Type B pancreatic cell (in vitro differentiated cells): ENCODE measurements around the gene ESAM. TPM values are rescaled to one million over a fixed set of nuclear protein-coding genes. Genes with fewer than 3 reads are reported as not detected.

Source experiments
- DNase-seq: peaks from one replicate; pipeline ENCODE4 v3.0.0; 2021; ENCODE audit warnings: mixed read lengths; ENCODE audit not compliant: unreplicated experiment; ENCODE audit errors: extremely low spot score
- H3K27ac Mint-ChIP-seq: 2 replicates; pipeline ENCODE4 v1.8.0; 2021; ENCODE audit warnings: mild to moderate bottlenecking, mixed read lengths
- H3K27me3 Mint-ChIP-seq: 2 replicates; pipeline ENCODE4 v1.8.0; 2021; ENCODE audit warnings: mixed read lengths
- H3K36me3 Mint-ChIP-seq: 2 replicates; pipeline ENCODE4 v1.8.0; 2021; ENCODE audit warnings: mixed read lengths
- H3K4me1 Mint-ChIP-seq: one replicate; pipeline ENCODE4 v1.8.0; 2021; ENCODE audit warnings: mixed read lengths; ENCODE audit not compliant: unreplicated experiment
- H3K4me3 Mint-ChIP-seq: 2 replicates; pipeline ENCODE4 v1.8.0; 2021; ENCODE audit warnings: mild to moderate bottlenecking, mixed read lengths
- H3K9me3 Mint-ChIP-seq: 2 replicates; pipeline ENCODE4 v1.8.0; 2021; ENCODE audit warnings: mixed read lengths
- CTCF ChIP-seq: fragments of 200-600 bp; sonication (generic); conservative IDR thresholded peaks from 2 replicates; pipeline ENCODE4 v1.5.0; 2021; ENCODE audit warnings: antibody characterized with exemption, mild to moderate bottlenecking
- total RNA-seq: library from RNA; stranded (reverse); gene quantifications from 2 replicates; pipeline ENCODE4 v1.2.1, GENCODE V29; 2021; ENCODE audit warnings: low replicate concordance

The ESAM gene
- total RNA-seq, 1 donor from 2014 or later: 3.7 TPM

GRCh38 chr11:124739479-124740276 is 22.4 kb downstream of the ESAM start, which contains the start of gene NRGN:
Gene NRGN, plus strand, starts transcription at chr11:124739942. Its CDS starts 143 bp downstream, at chr11:124740085.
- H3K36me3 Mint-ChIP-seq: peaks cover 8% of the 10 kb centered on the region
- no peaks in the 10 kb centered on the region for H3K9me3 Mint-ChIP-seq
- H3K4me1 Mint-ChIP-seq: peaks cover 18% of the 10 kb centered on the region
- peaks cover 93% of the 10 kb centered on the region for H3K27me3 Mint-ChIP-seq
- peak within 1 kb of the TSS; percentile 83 for H3K4me3 Mint-ChIP-seq
- DNase-seq: peak; percentile 95
- no peak for TF ChIP-seq CTCF
- H3K27ac Mint-ChIP-seq: peak within 1 kb of the TSS; percentile 19

- Mint-ChIP-seq H3K4me3 (peak overlapping the region; percentile 83), H3K36me3 (peaks cover 4% of the 10 kb centered on the region), H3K4me1 (peaks cover 18% of the 10 kb centered on the region), H3K9me3 (no peaks in the 10 kb centered on the region), H3K27ac (peak overlapping the region; percentile 19), H3K27me3 (peaks cover 92% of the 10 kb centered on the region)
- no peak for TF ChIP-seq CTCF
- DNase-seq: no peak
Observed at GRCh38 chr11:124738713-124739478, 23.2 kb downstream of the ESAM start.

- Mint-ChIP-seq H3K27me3 (peaks cover 84% of the 10 kb centered on the region), H3K9me3 (no peaks in the 10 kb centered on the region), H3K4me3 (peak overlapping the region; percentile 18), H3K36me3 (no peaks in the 10 kb centered on the region), H3K4me1 (peaks cover 18% of the 10 kb centered on the region), H3K27ac (no peak overlapping the region)
- DNase-seq: no peak
- TF ChIP-seq CTCF: no peak
Observed at GRCh38 chr11:124737638-124738305, 24.3 kb downstream of the ESAM start.

GRCh38 chr11:124736736-124737135 is 25.4 kb downstream of the ESAM start:
- peaks cover 79% of the 10 kb centered on the region for H3K27me3 Mint-ChIP-seq
- H3K4me1 Mint-ChIP-seq: peaks cover 18% of the 10 kb centered on the region
- H3K36me3 Mint-ChIP-seq: no peaks in the 10 kb centered on the region
- no peak overlapping the region for H3K4me3 Mint-ChIP-seq
- no peak for TF ChIP-seq CTCF
- no peak overlapping the region for H3K27ac Mint-ChIP-seq
- DNase-seq: no peak
- no peaks in the 10 kb centered on the region for H3K9me3 Mint-ChIP-seq

- Mint-ChIP-seq H3K27ac (no peak overlapping the region), H3K4me1 (no peaks in the 10 kb centered on the region), H3K9me3 (no peaks in the 10 kb centered on the region), H3K36me3 (no peaks in the 10 kb centered on the region), H3K4me3 (no peak overlapping the region), H3K27me3 (peaks cover 46% of the 10 kb centered on the region)
- DNase-seq: no peak
- no peak for TF ChIP-seq CTCF
Observed at GRCh38 chr11:124732230-124732629, 29.9 kb downstream of the ESAM start.
